ENCODE results near the gene EFTUD2.
"Not testable (repeated sequence)": the region's sequence is repeated elsewhere in the genome, so short reads cannot be mapped to it uniquely, and the experiment has no call there.

Gene EFTUD2

DNA sequence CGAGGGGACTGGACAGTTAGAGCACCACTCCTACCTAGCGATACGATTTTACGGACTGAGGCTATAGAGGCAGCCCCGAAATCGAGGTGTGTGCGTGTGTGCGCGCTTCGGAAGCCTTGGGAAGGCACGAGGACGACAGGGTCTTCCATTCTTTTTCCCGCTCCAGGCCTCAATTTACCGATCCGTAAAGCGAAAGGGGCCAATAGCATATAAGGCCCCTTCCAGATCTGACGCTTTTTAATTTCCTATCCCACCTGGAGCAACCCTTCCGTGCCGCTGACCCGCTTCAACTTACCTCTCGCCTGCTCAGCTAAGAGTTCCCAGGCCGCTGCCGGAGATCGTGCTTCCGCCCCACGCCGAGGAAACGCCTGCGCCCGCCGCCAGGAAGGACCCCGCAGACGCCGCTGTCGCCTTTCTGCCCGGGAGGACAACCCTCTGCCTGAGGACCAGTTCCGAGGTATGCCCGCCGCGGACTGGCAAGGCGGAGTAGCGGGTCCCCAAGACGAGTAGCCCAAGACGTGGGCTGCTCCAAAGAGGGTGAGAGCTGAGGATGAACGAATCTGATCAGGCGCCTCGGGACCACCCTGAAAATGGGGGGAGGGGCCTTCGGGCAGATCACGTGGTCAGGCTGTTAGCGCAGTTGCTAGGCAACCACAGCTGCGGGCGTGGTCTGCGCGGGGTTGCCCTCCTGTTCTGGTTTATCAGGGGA is at the start of gene EFTUD2:
EFTUD2 (minus strand) TSS at position 372 of the 709 bp plus-strand sequence. CDS start 4,924 bp downstream, outside the sequence.
- peak; percentile 90 for DNase-seq (ENCODE audit: low spot score)

DNA sequence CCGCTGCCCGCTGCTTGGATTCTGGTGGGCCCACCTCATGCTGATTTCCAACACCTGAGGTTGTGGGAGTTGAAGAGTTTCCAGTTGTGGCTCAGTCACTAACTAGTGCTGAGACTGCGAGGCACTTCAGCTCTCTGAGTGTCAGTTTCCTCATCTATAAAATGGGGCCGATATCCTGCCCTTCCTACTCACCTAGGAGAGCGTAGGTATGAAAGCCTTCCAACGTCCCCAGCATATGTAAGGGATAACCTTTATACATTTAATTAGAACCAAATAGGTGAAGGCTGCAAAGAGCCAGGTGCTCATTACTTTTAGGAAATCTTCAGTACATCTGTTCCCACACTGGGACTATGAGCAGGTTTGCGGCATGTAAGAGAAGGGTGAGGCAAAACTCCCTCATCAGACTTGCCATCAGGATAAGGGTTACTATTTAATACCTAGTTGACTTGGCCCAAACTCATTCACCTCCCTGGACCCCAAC is 49.1 kb upstream of the EFTUD2 start:
- DNase-seq (ENCODE audit: low spot score) = no peak

DNA sequence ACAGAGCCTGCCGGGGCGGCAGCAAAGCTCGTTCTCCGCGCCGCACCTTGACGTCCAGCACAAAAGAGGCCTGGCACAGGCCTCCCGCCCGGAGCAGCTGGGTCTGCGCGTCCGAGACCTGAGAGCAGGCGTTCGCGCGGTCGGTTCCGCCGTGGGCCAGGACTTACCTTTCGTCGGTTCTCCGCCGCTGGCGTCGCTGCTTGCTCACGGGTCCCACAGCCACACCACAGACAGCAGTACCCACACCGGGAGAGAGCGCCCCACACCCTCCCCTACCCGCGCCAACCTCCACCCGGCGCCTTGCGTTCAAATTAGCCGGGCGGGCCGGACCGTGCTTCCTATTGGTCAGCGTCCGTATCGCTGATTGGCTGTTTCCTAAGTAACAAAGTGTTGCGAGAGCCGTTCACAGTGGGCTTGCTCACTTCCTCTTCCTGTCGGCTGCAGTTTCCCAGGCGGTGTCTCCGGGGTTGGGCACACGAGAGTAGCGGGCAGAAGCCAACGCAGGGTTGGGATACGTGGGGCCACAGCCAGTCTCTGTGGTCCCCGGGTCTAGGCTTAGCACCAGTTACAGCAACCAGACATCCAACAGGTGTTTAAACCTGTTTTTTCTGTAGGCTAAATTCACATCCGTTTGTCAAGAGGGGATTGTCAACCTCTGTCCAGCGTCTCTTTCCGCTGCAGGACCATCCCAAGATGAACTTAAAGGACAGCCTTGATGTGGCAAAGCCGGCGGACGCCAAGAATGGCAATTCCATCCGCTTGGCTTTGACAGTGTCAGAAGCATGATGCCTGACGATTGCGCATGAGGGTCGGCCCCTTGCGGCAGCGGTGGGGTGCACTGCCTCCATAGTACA is 48.4 kb upstream of the EFTUD2 start, which contains the start of gene KIF18B:
KIF18B (minus strand) TSS at position 313 of the 854 bp plus-strand sequence. CDS start 11,429 bp downstream, outside the sequence.
- peak; percentile 90 for DNase-seq (ENCODE audit: low spot score)

DNA sequence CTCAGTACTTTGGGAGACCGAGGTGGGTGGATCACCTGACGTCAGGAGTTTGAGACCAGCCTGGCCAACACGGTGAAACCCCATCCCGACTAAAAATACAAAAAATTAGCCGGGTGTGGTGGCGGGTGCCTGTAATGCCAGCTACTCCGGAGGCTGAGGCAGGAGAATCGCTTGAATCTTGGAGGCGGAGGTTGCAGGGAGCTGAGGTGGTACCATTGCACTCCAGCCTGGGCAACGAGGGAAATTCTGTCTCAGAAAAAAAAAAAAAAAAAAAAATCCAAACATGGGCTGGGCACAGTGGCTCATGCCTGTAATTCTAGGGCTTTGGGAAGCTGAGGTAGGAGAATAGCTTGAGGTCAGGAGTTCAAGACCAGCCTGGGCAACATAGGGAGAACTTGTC is 46.4 kb upstream of the EFTUD2 start:
- DNase-seq (ENCODE audit: low spot score) = not testable (repeated sequence)

DNA sequence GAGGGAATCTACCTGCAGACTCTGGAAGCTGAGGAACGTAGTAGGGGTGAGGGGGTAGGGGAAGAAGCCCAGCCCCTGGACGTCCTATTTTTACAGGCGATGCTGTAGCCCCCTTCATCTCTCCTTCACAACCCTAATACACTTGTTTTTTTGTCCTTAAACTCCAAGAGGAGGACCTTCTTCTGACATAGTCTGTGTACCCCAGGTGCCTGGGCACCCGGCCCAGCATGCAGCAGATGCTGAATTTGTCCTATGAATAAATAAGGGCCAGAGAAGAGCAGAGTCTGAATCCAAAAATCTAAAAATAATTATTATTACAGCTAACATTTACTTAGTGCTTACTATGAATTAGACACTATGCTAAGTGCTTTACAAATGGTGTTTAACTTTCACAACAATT is 43.2 kb upstream of the EFTUD2 start:
- DNase-seq (ENCODE audit: low spot score) = no peak

DNA sequence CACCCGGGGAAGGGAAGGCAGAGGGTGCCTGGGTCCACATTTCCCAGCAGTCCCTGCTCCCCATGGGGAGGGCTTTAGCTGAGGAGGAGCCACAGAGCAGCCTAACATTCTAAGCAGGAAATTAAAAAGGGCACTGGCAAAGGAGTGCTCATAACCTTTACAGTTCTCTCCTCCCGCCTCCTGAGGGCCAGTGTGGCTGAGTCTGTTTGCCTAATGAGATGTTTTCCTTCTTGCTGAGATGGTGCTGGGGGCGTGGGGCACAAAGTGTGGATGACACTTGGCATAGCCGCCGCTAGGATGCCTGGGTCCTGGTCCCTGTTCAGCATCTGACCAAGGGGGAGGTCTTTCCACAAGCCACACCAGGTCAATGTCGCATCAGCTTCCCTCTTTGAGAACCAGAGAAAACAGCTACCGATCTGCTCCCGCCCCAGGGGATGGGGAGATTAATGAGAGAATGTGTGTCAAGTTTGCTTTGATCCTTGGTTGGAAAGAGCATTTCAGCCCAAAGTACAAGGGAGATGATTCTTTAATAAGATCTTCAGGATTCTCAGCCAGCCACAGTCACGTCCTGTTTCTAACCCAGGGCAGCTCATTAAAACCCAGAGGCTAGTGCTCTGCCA is 42.6 kb upstream of the EFTUD2 start:
- no peak for DNase-seq (ENCODE audit: low spot score)

DNA sequence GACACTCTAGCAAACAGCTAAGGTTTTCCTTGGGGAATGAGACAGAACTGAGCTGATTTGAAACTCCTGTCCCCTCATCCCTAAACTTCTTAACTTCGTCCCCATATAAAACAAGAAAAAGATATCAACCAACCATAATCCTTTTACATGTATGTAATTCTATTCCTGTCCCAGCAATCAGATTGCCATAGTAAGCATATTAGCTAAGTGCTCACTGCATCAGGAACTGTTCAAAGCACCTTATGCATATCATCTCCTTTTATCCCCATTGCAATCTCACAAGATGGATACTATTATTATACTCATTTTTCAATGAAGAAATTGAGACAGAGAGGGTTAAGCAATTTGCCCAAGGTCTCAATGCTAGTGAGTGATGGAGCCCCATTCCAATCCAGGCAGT is 41.5 kb upstream of the EFTUD2 start:
- no peak for DNase-seq (ENCODE audit: low spot score)

DNA sequence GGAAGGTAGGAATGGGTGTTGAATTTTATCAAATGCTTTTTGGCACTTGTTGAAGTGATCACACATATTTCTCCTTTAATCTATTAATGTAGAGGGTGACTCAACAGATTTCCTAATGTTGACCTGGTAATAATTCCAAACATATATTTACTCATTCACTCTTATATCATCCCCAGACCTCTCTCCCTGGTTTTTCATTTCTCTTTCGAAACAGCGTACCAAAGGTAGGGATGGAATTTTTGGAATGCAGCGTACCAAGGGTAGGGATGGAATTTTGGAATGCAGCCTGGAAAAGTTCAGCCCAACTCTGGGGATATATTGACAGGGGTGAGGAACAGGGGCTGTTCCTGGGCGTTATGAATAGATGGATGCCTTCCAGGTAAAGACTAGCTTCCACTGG is 41.1 kb upstream of the EFTUD2 start:
- no peak for DNase-seq (ENCODE audit: low spot score)

DNA sequence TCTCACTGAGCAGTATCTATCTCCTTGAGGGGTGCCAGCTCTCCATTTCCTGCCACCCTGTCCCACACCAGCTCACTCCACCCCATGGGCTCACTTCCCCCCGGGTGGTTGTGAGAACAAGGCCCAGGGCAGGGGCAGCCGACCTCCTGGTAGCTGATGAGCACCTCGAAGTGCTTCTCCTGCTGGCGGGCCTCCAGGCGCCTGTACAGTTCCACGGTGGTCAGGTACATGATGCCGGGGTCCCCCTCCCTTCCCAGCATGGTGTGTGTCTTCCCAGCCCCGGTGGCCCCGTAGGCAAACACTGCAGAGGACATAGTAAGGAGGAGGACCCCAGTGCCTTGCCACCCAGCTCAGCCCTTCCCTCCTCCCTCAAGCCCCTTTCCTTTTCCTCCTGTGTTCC is 35.9 kb upstream of the EFTUD2 start:
- no peak for DNase-seq (ENCODE audit: low spot score)

DNA sequence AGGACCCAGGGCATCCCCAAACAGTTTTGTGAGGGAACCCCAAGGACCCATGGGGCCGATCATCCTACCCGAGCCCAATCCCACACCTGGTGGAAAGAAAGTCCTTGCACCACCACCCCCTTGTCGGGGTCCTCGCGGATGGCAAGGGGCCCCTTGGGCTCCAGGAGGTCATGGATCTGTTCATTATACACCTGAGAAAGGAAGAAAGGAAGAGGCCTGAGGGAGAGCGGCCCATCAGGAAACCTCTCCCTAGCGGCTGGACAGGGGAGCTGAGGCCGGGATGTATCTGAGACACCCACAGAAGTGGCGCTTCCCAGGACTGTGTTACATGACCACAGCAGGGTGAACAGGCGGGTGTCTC is 35.5 kb upstream of the EFTUD2 start:
- DNase-seq (ENCODE audit: low spot score) = no peak

DNA sequence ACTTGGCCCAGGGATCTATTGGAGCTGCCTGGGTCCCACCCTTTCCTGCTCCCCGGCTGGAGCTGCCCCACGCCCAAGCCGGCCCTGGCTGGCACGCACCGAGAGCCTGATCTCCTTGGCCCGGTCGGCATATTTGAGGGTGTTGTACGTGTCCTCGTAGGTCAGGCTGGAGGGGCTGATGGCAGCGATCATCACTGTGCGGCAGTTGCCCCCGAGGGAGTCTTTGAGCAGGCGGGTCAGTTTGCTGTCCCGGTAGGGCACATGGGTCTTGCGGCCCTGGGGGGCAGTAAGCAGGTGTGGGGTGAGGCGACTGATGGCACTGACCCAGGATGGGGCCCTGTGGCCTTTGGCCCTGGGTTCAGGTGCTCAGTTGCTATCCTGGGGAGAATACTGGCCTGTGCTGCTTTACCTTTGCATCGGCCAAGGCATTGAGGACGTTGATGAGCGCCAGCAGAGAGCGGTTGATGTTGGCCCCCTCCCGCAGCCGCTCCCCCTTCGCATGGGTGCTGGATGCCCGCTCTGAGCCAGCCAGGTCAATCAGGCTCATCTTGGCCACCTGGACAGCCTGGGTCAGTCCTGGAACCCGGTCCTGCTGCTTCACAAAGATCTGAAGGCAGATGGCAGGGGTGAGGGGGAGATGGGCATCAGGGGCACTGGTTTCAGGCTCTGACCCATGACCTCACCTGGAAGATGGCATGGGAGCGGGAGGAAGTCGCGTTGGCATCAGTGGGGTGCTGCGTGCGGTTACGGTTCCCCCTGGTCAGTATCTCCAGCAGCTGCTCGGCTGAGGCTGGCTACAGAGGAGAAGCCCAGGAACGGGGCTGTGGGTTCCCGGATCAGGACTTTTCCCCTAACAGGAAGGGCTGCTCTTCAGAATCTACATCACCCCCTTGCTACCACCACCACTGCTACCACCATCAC is 34.8 kb upstream of the EFTUD2 start:
- no peak for DNase-seq (ENCODE audit: low spot score)

DNA sequence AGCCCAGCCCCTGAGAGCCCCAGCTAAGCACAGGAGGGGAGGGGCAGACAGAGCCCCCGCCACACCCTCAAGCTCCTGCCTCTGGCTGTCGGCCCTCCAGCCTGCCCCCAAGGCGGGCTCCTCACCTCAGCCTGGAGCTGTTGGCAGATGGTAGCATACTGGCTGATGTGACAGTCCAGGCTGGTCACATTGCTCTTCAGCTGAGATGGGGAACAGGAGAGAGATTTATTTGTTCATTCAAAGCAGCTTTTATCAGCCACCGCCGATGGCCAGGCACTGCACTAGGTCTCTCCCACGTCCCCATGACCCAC is 33.5 kb upstream of the EFTUD2 start:
- DNase-seq (ENCODE audit: low spot score) = no peak

DNA sequence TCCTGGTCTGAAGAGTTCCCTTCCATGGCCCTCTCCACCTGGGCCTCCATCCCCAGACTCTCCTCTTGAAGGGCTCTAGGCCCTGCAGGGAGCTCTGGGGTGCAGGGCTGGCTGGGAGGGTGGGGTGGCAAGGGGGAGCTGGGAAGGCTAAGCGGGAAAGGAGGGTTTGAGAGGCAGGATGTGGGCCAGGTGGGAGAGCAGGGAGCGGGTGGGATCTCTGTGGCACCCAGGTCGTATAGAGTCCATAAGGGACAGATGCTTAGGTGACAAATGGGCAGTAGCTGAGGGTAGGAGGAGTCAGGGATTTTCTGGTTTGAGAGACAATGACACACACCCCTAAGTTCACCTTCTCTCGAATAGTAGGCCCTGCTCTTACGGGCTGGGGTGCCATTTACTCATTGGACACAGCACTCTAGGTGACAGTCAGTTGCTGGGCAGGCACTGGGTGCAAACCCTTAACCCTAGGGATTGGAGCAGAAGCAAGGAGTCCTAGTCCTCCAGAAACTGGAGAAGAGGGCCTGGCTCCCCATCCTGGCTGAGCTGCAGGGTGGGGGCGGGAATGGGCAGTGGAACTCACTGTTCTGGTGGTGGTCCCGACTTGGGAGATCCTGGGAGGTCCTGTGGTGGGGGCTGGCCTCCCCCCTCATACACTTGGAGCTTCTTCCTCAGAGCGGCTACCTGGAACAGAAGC is 33.0 kb upstream of the EFTUD2 start:
- no peak for DNase-seq (ENCODE audit: low spot score)

DNA sequence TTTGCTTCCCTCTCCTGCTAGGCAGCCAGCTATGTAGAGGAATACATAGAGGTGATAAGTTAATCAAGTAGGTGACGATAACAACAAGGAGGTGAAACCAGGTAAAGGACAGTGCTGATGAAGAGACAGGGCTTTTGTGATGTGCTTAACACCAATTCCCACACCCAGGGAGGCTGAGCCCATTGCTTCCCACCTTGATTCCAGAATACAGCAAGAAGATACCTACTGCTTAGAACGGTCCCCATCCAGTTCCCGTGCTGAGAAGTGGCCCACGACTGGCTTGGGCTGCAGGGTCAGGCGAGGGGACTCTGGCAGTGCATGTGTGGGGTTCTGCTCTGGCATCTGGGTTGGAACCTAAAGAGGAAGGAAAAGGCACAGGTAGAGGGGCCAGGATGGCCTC is 32.1 kb upstream of the EFTUD2 start:
- DNase-seq (ENCODE audit: low spot score) = no peak

DNA sequence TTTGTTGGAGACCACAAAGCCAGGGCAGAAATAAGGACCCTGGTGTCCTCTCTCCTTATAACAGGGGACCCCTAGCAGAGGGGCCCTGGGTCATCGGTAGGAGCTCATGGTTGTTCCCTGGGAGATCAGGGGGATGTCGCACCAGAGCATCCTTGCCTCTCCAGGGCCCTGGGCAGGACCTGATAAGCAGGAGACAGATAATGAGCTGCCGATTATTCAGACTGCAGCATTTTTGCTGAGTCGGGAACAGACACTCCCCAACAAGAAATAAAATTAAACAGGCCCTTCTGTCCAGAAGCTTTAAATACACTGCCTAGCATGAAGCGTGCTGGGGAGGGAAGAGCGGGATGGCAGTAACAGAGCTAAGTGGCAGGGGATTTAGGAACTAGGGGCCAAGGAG is 31.4 kb upstream of the EFTUD2 start:
- no peak for DNase-seq (ENCODE audit: low spot score)

DNA sequence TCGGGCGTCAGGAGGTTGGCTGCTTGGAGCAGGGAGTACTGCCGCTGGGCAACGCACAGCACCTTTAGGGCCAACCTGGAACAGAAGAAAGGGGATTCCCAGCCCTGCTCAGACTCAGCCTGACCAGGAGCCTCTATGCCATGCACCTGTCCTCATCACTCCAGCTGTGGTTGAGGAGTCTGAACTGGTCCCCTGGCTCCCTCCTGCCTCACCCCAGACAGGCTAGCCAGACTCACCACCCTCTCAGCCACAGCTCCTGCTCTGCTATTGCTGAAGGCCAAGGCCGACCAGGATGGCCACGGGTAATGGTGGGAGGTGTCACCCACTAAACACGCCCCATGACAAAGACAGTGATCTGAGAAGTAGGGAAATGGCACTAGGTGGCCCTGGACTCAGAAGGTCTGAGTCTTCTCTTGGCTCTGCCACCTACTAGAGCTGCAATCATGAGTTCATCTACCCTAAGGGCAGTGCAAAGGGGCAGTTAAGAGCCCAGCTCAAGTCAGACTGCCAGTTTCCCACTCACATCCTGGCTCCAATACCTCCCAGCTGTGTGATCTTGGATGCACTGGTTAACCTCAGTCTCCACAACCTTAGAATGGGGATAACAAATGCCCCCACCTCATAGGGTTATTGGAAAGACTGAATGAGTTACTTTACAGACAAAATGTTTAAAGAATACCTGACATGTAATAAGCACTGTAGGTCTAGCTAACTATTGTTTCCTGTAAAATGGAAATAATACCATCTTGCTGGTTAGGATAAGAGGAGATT is 29.9 kb upstream of the EFTUD2 start:
- DNase-seq (ENCODE audit: low spot score) = no peak

DNA sequence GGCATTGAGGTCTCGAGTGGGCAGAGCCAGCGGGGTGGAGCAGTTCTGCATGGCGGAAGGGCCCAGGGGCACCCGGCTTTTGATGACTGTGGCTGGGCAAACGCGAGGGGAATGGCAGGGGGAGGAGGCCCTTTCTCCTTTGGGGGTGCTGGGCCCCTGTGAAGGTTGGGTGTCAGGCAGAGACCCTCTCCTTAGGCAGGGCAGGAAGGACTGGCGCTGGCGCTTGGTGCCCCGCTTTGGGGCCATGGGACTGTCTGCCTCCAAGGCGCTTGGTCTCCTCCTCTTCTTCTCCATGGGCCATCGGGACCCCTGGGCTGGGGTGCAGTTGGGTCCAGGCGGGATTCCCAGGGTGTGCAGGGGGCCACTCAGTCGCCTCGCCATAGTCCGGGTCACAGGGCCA is 28.9 kb upstream of the EFTUD2 start:
- no peak for DNase-seq (ENCODE audit: low spot score)

DNA sequence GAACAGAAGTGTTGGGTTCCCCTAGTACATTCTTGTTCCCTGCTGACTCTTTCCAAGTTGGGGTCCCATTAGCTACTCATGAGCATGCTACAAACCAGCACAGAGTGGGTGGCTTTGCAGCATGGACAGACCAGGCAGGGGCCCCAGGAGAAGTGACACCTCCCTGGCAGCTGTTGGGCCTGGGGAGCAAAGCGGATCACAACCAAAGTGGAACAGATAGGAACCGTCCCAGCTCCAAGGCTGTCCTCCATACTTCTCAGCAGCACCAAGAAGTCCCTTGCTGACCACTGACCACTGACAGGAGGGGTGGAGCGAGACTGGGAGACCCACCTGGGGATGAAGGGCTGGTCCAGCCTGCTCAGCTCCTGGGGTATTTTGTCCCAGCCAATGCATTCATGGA is 28.5 kb upstream of the EFTUD2 start:
- DNase-seq (ENCODE audit: low spot score) = no peak

DNA sequence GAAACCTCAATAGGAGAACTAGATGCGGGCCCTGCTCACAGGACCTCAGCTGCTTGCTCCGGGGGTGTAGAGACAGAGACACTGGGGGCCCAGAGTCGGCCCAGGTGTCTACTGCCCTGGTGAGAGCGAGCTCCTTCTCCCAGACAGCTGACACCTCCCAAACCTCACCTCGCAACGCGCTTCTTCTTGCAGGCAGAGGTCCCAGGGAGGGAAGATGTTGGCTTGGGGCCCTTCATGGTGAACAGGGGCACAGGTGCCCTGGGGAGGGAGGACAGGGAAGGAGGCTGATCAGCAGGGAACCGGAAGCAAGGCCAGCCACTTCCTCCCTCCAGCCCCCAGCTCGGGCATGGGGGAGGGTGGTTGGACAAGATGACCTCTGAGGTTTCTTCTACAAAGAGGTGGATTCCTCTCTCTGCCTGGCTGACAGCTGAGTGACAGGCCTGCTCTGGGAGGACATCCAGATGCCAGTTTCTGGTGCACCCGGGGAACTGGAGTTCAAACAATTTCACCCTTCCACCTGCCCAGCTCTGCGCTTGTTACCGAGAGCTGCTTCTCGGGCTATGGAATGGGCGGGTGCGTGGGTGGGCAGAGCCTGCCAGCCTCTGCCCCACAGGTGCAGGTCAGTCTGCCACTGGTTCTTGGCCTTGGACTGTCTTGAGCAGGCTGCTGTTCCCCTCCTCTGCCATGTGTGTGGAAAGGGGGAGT is 27.7 kb upstream of the EFTUD2 start:
- DNase-seq (ENCODE audit: low spot score) = no peak

Measured in CD4-positive, alpha-beta T cell treated with Interleukin-6 at 100 ng/mL for 8 hours (primary cell).